GM23248 (cell line): ENCODE data around the gene ADK. TPM values are rescaled to one million over a fixed set of nuclear protein-coding genes. Genes with fewer than 3 reads are reported as not detected.

Experiments used
- DNase-seq: peaks from one replicate; pipeline ENCODE4 v3.0.0-alpha.2; 2015
- H2AFZ ChIP-seq: fragments of 200-600 bp; sonication (generic); 2 replicates; pipeline ENCODE4 v1.6.1; 2016; ENCODE audit warnings: antibody characterized with exemption
- H3F3A ChIP-seq: fragments of 200-600 bp; sonication (generic); 2 replicates; pipeline ENCODE4 v1.6.1; 2016; ENCODE audit warnings: mild to moderate bottlenecking, antibody characterized with exemption, mixed run types; ENCODE audit not compliant: insufficient read depth
- H3K27ac ChIP-seq: fragments of 200-600 bp; sonication (generic); 2 replicates; pipeline ENCODE4 v1.5.1; 2016; ENCODE audit warnings: mild to moderate bottlenecking
- H3K27me3 ChIP-seq: fragments of 200-600 bp; sonication (generic); replicated peaks from 2 replicates; pipeline ENCODE4 v1.6.1; 2016; ENCODE audit warnings: mild to moderate bottlenecking; ENCODE audit not compliant: insufficient read depth
- H3K36me3 ChIP-seq: fragments of 200-600 bp; sonication (generic); 2 replicates; pipeline ENCODE4 v1.6.1; 2016; ENCODE audit warnings: low read depth, mild to moderate bottlenecking
- H3K4me1 ChIP-seq: fragments of 200-600 bp; sonication (generic); 2 replicates; pipeline ENCODE4 v1.6.1; 2016; ENCODE audit warnings: mild to moderate bottlenecking; ENCODE audit not compliant: insufficient read depth
- H3K4me2 ChIP-seq: fragments of 200-600 bp; sonication (generic); one replicate; pipeline ENCODE4 v1.6.1; 2016; ENCODE audit warnings: mild to moderate bottlenecking; ENCODE audit not compliant: unreplicated experiment
- H3K4me3 ChIP-seq: fragments of 200-600 bp; sonication (generic); 2 replicates; pipeline ENCODE4 v1.5.1; 2016; ENCODE audit warnings: mild to moderate bottlenecking
- H3K79me2 ChIP-seq: fragments of 200-600 bp; sonication (generic); 2 replicates; pipeline ENCODE4 v1.6.1; 2016; ENCODE audit warnings: mild to moderate bottlenecking; ENCODE audit not compliant: insufficient read depth
- H3K9ac ChIP-seq: fragments of 200-600 bp; sonication (generic); 2 replicates; pipeline ENCODE4 v1.6.1; 2016; ENCODE audit warnings: mild to moderate bottlenecking
- H3K9me2 ChIP-seq: fragments of 200-600 bp; sonication (generic); 2 replicates; pipeline ENCODE4 v1.6.1; 2016; ENCODE audit warnings: mixed run types, mild to moderate bottlenecking, moderate library complexity; ENCODE audit not compliant: insufficient read depth
- H3K9me3 ChIP-seq: fragments of 200-600 bp; sonication (generic); one replicate; pipeline ENCODE4 v1.6.1; 2017; ENCODE audit warnings: low read depth
- H4K20me1 ChIP-seq: fragments of 200-600 bp; sonication (generic); 2 replicates; pipeline ENCODE4 v1.6.0; 2016; ENCODE audit not compliant: insufficient read depth
- EZH2 ChIP-seq: fragments of 200-600 bp; sonication (generic); IDR thresholded peaks from 2 replicates; pipeline ENCODE4 v1.6.1; 2018; ENCODE audit warnings: antibody characterized with exemption, mild to moderate bottlenecking; ENCODE audit not compliant: insufficient read depth, poor library complexity, severe bottlenecking
- EZH2phosphoT487 ChIP-seq: fragments of 200-600 bp; sonication (generic); IDR thresholded peaks from 2 replicates; pipeline ENCODE4 v1.6.1; 2018; ENCODE audit warnings: antibody characterized with exemption, moderate library complexity, mild to moderate bottlenecking, low read depth; ENCODE audit not compliant: insufficient read depth
- WGBS, 2 experiments: methylation state at CpG; one replicate each; pipeline ENCODE4 v1.1.6; 2015 to 2017; ENCODE audit warnings: low lambda C conversion rate in 2 of 2, low coverage in 1 of 2; ENCODE audit errors: missing lambda C conversion rate in 2 of 2; 5-methylcytosine and 5-hydroxymethylcytosine counted together
- in situ Hi-C: fragments of 300-500 bp; cut with MboI; formaldehyde crosslinking; loops from 2 replicates; pipeline ENCODE4 v1.15.0; 2020
- polyA plus RNA-seq: library from polyadenylated mRNA; unstranded; fragments of >200 nt; fragmentation: Nextera tagmentation; extraction: Ambion mirVana; gene quantifications from 2 replicates; pipeline ENCODE4 v1.2.1, GENCODE V29; 2016
- total RNA-seq: library from RNA; depleted of rRNA; stranded (reverse); fragments of >200 nt; shearing (Covaris generic); gene quantifications from 2 replicates; pipeline ENCODE4 v1.2.3, GENCODE V29; 2014

The ADK gene
- total and polyA plus RNA-seq, 2 experiments from 2014 or later, result 43.7 to 75.1 TPM

DNA sequence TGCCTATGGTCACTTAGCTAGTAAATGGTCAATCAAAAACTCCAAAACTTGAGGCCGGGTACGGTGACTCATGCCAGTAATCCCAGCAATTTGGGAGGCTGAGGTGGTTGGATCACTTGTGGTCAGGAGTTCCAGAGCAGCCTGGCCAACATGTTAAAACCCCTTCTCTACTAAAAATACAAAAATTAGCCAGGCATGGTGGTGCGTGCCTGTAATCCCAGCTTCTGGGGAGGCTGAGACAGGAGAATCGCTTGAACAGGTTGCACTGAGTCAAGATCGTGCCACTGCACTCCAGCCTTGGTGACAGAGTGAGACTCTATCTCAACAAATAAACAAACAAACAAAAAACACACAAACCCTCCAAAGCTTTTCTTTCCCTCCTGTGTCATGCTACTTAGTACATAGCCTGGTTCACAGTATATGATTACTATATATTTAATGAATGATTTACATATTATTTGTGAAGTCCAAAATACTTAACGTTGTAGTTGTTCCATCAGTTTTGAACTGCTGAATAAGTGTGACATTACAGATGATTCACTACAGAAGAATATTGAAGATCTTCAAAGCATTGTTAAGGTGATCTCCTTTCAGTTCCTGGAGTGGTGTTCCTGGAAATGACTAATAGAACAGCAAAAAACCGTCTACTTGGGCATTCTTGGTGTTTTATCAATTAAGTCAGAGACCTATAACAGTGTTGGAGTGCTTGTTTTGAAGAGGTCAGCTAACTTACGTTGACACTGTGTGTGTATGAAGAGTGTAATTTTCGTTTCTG, 72.9 kb downstream of the ADK start:
- peak; percentile 72 for DNase-seq
- in situ Hi-C loops, result no loop called here
- Histone ChIP-seq H2AFZ (peak overlapping the region; percentile 28; the same call in 1 of the 2 replicates), H3K4me3 (peak overlapping the region; percentile 31), H3K27me3 (no peaks in the 10 kb centered on the region), H3K27ac (peak overlapping the region; percentile 81), H4K20me1 (no peaks in the 10 kb centered on the region), H3F3A (peaks cover 26% of the 10 kb centered on the region), H3K79me2 (peaks cover 40% of the 10 kb centered on the region), H3K4me1 (peaks cover 32% of the 10 kb centered on the region), H3K36me3 (no peaks in the 10 kb centered on the region), H3K9me2 (no peaks in the 10 kb centered on the region), H3K9me3 (no peaks in the 10 kb centered on the region), H3K4me2 (peak overlapping the region; percentile 65), H3K9ac (peak overlapping the region; percentile 43; the same call in 1 of the 2 replicates)
- TF ChIP-seq EZH2, result no peak
- TF ChIP-seq EZH2phosphoT487, result no peak
- 43 to 46% methylated on average over 9 of the region's 9 CpGs for WGBS, 2 experiments

- Histone ChIP-seq H3F3A (peaks cover 31% of the 10 kb centered on the region), H3K27ac (peak overlapping the region; percentile 49), H3K4me1 (peaks cover 32% of the 10 kb centered on the region), H3K4me3 (no peak overlapping the region), H3K36me3 (no peaks in the 10 kb centered on the region), H3K9ac (peak overlapping the region; percentile 8; the same call in 1 of the 2 replicates), H4K20me1 (no peaks in the 10 kb centered on the region), H3K9me2 (no peaks in the 10 kb centered on the region), H3K9me3 (no peaks in the 10 kb centered on the region), H2AFZ (peak overlapping the region; percentile 25), H3K27me3 (no peaks in the 10 kb centered on the region), H3K4me2 (peak overlapping the region; percentile 24), H3K79me2 (peaks cover 78% of the 10 kb centered on the region)
- in situ Hi-C loops, result no loop called here
- no peak for TF ChIP-seq EZH2
- no peak for TF ChIP-seq EZH2phosphoT487
- DNase-seq, result peak; percentile 78
- 63 to 67% methylated on average over 3 of the region's 3 CpGs for WGBS, 2 experiments
Observed at GRCh38 chr10:74227697-74228424, 76.8 kb downstream of the ADK start.

- no peak overlapping the region for H3K4me3 ChIP-seq
- H3K27me3 ChIP-seq, result no peaks in the 10 kb centered on the region
- no peak overlapping the region for H3K27ac ChIP-seq
- no peaks in the 10 kb centered on the region for H3K9me3 ChIP-seq
- in situ Hi-C loops, result loop anchor here (10.0 kb wide), 1 partner anchor 87 kb away; no protein-coding TSS in a partner anchor
- H3K36me3 ChIP-seq, result no peaks in the 10 kb centered on the region
- no peak overlapping the region for H3K9ac ChIP-seq
- peaks cover 27% of the 10 kb centered on the region for H3K4me1 ChIP-seq
- no peaks in the 10 kb centered on the region for H3K9me2 ChIP-seq
- peaks cover 9% of the 10 kb centered on the region for H3F3A ChIP-seq
- TF ChIP-seq EZH2, result no peak
- no peak for TF ChIP-seq EZH2phosphoT487
- no peak overlapping the region for H2AFZ ChIP-seq
- H4K20me1 ChIP-seq, result no peaks in the 10 kb centered on the region
- DNase-seq, result peak; percentile 43
- H3K4me2 ChIP-seq, result no peak overlapping the region
- H3K79me2 ChIP-seq, result peaks cover 96% of the 10 kb centered on the region
- 69 to 74% methylated on average over 2 of the region's 2 CpGs for WGBS, 2 experiments
Observed at GRCh38 chr10:74231375-74231774, 80.4 kb downstream of the ADK start.

- no peak overlapping the region for H2AFZ ChIP-seq
- peaks cover 99% of the 10 kb centered on the region for H3K79me2 ChIP-seq
- H3K4me3 ChIP-seq, result no peak overlapping the region
- H3K27me3 ChIP-seq, result no peaks in the 10 kb centered on the region
- in situ Hi-C loops, result loop anchor here (10.0 kb wide), 1 partner anchor 88 kb away; no protein-coding TSS in a partner anchor
- no peak overlapping the region for H3K9ac ChIP-seq
- no peaks in the 10 kb centered on the region for H4K20me1 ChIP-seq
- H3K4me1 ChIP-seq, result peaks cover 19% of the 10 kb centered on the region
- DNase-seq, result no peak
- H3K9me3 ChIP-seq, result no peaks in the 10 kb centered on the region
- H3K27ac ChIP-seq, result no peak overlapping the region
- no peak for TF ChIP-seq EZH2
- TF ChIP-seq EZH2phosphoT487, result no peak
- H3K4me2 ChIP-seq, result no peak overlapping the region
- H3K36me3 ChIP-seq, result no peaks in the 10 kb centered on the region
- WGBS, 2 experiments, result 89 to 90% methylated on average over 4 of the region's 4 CpGs
- no peaks in the 10 kb centered on the region for H3K9me2 ChIP-seq
- H3F3A ChIP-seq, result peaks cover 9% of the 10 kb centered on the region
Observed at GRCh38 chr10:74233281-74233680, 82.3 kb downstream of the ADK start.
